HEK293 (cell line): ENCODE results near the gene EGFR.

Experiments
- CTCF ChIA-PET: fragments of 350-600 bp; formaldehyde crosslinking; extraction: SDS; loops from one replicate; lab custom pipeline; 2021; ENCODE audit warnings: antibody characterized with exemption; lab: Yijun Ruan, JAX
- POLR2A ChIA-PET: fragments of 300-600 bp; formaldehyde crosslinking; extraction: SDS; loops from one replicate; lab custom pipeline; 2020; ENCODE audit warnings: antibody characterized with exemption, inconsistent platforms; lab: Yijun Ruan, JAX
- H3K27ac ChIP-seq: fragments of 200-500 bp; sonication (Bioruptor generic); 2 replicates; pipeline ENCODE4 v1.5.1; 2014; ENCODE audit warnings: low read depth, low read length, control low read depth, inconsistent platforms; ENCODE audit errors: extremely low read depth
- H3K36me3 ChIP-seq, 2 experiments: fragments of 200-500 bp in 1 of 2; sonication (Bioruptor generic) in 1 of 2; 1 replicate in 1 of 2; 2 replicates in 1 of 2; pipeline ENCODE4 v1.5.1; 2014 to 2017; ENCODE audit warnings: inconsistent platforms in 2 of 2, low read length in 2 of 2; ENCODE audit not compliant: control insufficient read depth in 2 of 2, insufficient read depth in 1 of 2
- H3K4me1 ChIP-seq: fragments of 200-500 bp; sonication (Bioruptor generic); 2 replicates; pipeline ENCODE4 v1.5.1; 2014; ENCODE audit warnings: mild to moderate bottlenecking, low read length, inconsistent platforms; ENCODE audit not compliant: control insufficient read depth, insufficient read depth
- H3K4me3 ChIP-seq: 2 replicates; pipeline ENCODE4 v1.5.1; 2011; ENCODE audit warnings: low read depth, mild to moderate bottlenecking, control low read depth, low read length, moderate library complexity
- H3K9me3 ChIP-seq: fragments of 200-500 bp; sonication (Bioruptor generic); 2 replicates; pipeline ENCODE4 v1.5.1; 2014; ENCODE audit warnings: low read depth, low read length, inconsistent platforms; ENCODE audit not compliant: control insufficient read depth, insufficient read depth
- GLI4 ChIP-seq: fragments of 450-650 bp; formaldehyde crosslinking; IDR thresholded peaks from 2 replicates; pipeline ENCODE4 v1.5.1; 2016; ENCODE audit warnings: missing biosample characterization, missing genetic modification characterization
- GLIS1 ChIP-seq: fragments of 450-650 bp; formaldehyde crosslinking; IDR thresholded peaks from 2 replicates; pipeline ENCODE4 v1.5.1; 2016; ENCODE audit warnings: missing biosample characterization, missing genetic modification characterization
- KLF1 ChIP-seq: fragments of 450-650 bp; formaldehyde crosslinking; IDR thresholded peaks from 2 replicates; pipeline ENCODE4 v1.5.1; 2016; ENCODE audit warnings: missing biosample characterization, missing genetic modification characterization
- KLF8 ChIP-seq: fragments of 450-650 bp; formaldehyde crosslinking; IDR thresholded peaks from 2 replicates; pipeline ENCODE4 v1.5.1; 2016; ENCODE audit warnings: missing biosample characterization, missing genetic modification characterization
- MEIS1 ChIP-seq: sonication (generic); formaldehyde crosslinking; IDR thresholded peaks from 2 replicates; pipeline ENCODE4 v1.8.1; 2022; ENCODE audit warnings: missing genetic modification reagents, mild to moderate bottlenecking, borderline replicate concordance
- SCRT1 ChIP-seq: fragments of 450-650 bp; formaldehyde crosslinking; IDR thresholded peaks from 2 replicates; pipeline ENCODE4 v1.5.1; 2016; ENCODE audit warnings: missing biosample characterization, missing genetic modification characterization, borderline replicate concordance
- TRIM28 ChIP-seq: IDR thresholded peaks from 2 replicates; pipeline ENCODE4 v1.6.1; 2011; ENCODE audit warnings: low read length, control low read depth, borderline replicate concordance
- YY2 ChIP-seq: fragments of 450-650 bp; formaldehyde crosslinking; IDR thresholded peaks from 2 replicates; pipeline ENCODE4 v1.5.1; 2016; ENCODE audit warnings: missing biosample characterization, missing genetic modification characterization
- ZBTB8A ChIP-seq: fragments of 450-650 bp; formaldehyde crosslinking; IDR thresholded peaks from 2 replicates; pipeline ENCODE4 v1.5.1; 2016; ENCODE audit warnings: missing biosample characterization, missing genetic modification characterization
- ZFP37 ChIP-seq: fragments of 450-650 bp; formaldehyde crosslinking; IDR thresholded peaks from 2 replicates; pipeline ENCODE4 v1.5.1; 2016; ENCODE audit warnings: missing biosample characterization, missing genetic modification characterization
- ZIC2 ChIP-seq: fragments of 450-650 bp; formaldehyde crosslinking; IDR thresholded peaks from 2 replicates; pipeline ENCODE4 v1.5.1; 2016; ENCODE audit warnings: missing biosample characterization, missing genetic modification characterization
- ZNF138 ChIP-seq: fragments of 450-650 bp; formaldehyde crosslinking; IDR thresholded peaks from 2 replicates; pipeline ENCODE4 v1.5.1; 2016; ENCODE audit warnings: missing biosample characterization, missing genetic modification characterization, borderline replicate concordance
- ZNF174 ChIP-seq: fragments of 450-650 bp; formaldehyde crosslinking; IDR thresholded peaks from 2 replicates; pipeline ENCODE4 v1.5.0; 2017; ENCODE audit warnings: missing biosample characterization, mild to moderate bottlenecking, missing genetic modification characterization
- ZNF175 ChIP-seq: fragments of 450-650 bp; formaldehyde crosslinking; IDR thresholded peaks from 2 replicates; pipeline ENCODE4 v1.5.1; 2016; ENCODE audit warnings: missing biosample characterization, missing genetic modification characterization
- ZNF280C ChIP-seq: fragments of 450-650 bp; formaldehyde crosslinking; IDR thresholded peaks from 2 replicates; pipeline ENCODE4 v1.5.1; 2016; ENCODE audit warnings: missing biosample characterization, missing genetic modification characterization
- ZNF354C ChIP-seq: fragments of 450-650 bp; formaldehyde crosslinking; IDR thresholded peaks from 2 replicates; pipeline ENCODE4 v1.5.1; 2016; ENCODE audit warnings: missing biosample characterization, missing genetic modification characterization, low read depth, borderline replicate concordance
- ZNF366 ChIP-seq: fragments of 450-650 bp; formaldehyde crosslinking; conservative IDR thresholded peaks from 2 replicates; pipeline ENCODE4 v1.5.1; 2016; ENCODE audit warnings: missing biosample characterization, missing genetic modification characterization
- ZNF416 ChIP-seq: fragments of 450-650 bp; formaldehyde crosslinking; IDR thresholded peaks from 2 replicates; pipeline ENCODE4 v1.5.1; 2016; ENCODE audit warnings: missing biosample characterization, missing genetic modification characterization
- ZNF658 ChIP-seq: fragments of 450-650 bp; formaldehyde crosslinking; IDR thresholded peaks from 2 replicates; pipeline ENCODE4; 2016; ENCODE audit warnings: missing biosample characterization, missing genetic modification characterization
- ZSCAN23 ChIP-seq: fragments of 450-650 bp; formaldehyde crosslinking; IDR thresholded peaks from 2 replicates; pipeline ENCODE4 v1.5.1; 2016; ENCODE audit warnings: missing biosample characterization, missing genetic modification characterization
- TF ChIP-seq, protein P1 (sequence below): fragments of 450-650 bp; formaldehyde crosslinking; IDR thresholded peaks from 2 replicates; pipeline ENCODE4 v1.5.1; 2016; ENCODE audit warnings: missing biosample characterization, missing genetic modification characterization
- TF ChIP-seq, protein P2 (sequence below): fragments of 450-650 bp; formaldehyde crosslinking; IDR thresholded peaks from 2 replicates; pipeline ENCODE4 v1.5.1; 2016; ENCODE audit warnings: missing biosample characterization, missing genetic modification characterization

The EGFR gene

GRCh38 chr7:55120501-55121198 is 101.8 kb downstream of the EGFR start (continued):
- TF ChIP-seq ZNF280C (tag by site-specific recombination) (no peak), ZNF175 (no peak), GLIS1 (tag by site-specific recombination) (no peak), ZSCAN23 (tag by site-specific recombination) (no peak)
- TF ChIP-seq, all 188 proteins: peak for 0

DNA sequence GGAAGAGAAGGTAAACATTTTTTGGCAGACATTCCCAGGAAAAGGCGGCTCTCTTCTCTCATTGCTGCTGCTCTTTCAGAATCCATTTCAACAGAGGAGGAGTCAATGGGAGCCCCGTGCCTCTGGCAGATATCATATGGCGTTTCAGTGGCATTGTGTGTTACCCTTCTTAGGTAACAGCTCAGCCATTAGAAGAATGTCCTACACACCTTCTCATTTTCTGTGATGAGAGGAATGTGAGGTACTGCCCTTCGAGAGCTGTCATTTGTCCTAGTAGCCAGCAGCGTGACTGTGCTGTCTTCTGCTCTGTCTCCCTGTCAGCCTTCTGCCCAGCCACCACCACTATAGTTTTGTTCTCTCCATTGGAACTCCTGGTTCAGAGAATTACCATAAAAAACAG is 102.4 kb downstream of the EGFR start:
- POLR2A ChIA-PET = no interaction called here
- CTCF ChIA-PET = no interaction called here

DNA sequence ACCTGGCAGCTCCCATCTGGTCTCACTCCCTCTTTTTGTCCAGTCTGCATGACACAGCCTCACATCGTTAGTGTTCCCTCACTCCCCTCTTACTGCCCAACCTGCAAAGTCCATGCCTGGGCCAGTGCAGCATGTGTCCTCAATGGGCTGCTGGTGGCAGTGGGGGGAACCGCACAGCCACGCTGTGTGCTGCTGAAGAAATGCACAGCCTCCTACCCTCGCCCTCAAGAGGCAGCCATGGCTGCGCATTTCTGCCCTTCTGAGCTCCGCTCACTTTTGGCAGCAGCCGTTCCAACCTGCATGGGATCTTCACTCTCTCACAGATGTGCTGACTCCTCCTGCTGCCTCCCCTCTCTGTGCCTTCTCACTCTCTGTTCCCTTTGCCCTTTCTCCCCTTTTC is 103.4 kb downstream of the EGFR start:
- CTCF ChIA-PET = no interaction called here
- H3K4me3 ChIP-seq = no peak overlapping the region
- H3K9me3 ChIP-seq = no peaks in the 10 kb centered on the region
- TF ChIP-seq ZNF658 (tag by site-specific recombination) = no peak
- no peak for TF ChIP-seq ZNF416 (tag by site-specific recombination)
- TF ChIP-seq SCRT1 = no peak
- TF ChIP-seq YY2 (tag by site-specific recombination) = no peak
- TF ChIP-seq, protein P1, sequence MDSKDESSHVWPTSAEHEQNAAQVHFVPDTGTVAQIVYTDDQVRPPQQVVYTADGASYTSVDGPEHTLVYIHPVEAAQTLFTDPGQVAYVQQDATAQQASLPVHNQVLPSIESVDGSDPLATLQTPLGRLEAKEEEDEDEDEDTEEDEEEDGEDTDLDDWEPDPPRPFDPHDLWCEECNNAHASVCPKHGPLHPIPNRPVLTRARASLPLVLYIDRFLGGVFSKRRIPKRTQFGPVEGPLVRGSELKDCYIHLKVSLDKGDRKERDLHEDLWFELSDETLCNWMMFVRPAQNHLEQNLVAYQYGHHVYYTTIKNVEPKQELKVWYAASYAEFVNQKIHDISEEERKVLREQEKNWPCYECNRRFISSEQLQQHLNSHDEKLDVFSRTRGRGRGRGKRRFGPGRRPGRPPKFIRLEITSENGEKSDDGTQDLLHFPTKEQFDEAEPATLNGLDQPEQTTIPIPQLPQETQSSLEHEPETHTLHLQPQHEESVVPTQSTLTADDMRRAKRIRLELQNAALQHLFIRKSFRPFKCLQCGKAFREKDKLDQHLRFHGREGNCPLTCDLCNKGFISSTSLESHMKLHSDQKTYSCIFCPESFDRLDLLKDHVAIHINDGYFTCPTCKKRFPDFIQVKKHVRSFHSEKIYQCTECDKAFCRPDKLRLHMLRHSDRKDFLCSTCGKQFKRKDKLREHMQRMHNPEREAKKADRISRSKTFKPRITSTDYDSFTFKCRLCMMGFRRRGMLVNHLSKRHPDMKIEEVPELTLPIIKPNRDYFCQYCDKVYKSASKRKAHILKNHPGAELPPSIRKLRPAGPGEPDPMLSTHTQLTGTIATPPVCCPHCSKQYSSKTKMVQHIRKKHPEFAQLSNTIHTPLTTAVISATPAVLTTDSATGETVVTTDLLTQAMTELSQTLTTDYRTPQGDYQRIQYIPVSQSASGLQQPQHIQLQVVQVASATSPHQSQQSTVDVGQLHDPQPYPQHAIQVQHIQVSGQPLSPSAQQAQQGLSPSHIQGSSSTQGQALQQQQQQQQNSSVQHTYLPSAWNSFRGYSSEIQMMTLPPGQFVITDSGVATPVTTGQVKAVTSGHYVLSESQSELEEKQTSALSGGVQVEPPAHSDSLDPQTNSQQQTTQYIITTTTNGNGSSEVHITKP (tag by site-specific recombination) = no peak
- no peak for TF ChIP-seq KLF8 (tag by site-specific recombination)
- TF ChIP-seq ZNF174 (tag by site-specific recombination) = no peak
- TF ChIP-seq, protein P2, sequence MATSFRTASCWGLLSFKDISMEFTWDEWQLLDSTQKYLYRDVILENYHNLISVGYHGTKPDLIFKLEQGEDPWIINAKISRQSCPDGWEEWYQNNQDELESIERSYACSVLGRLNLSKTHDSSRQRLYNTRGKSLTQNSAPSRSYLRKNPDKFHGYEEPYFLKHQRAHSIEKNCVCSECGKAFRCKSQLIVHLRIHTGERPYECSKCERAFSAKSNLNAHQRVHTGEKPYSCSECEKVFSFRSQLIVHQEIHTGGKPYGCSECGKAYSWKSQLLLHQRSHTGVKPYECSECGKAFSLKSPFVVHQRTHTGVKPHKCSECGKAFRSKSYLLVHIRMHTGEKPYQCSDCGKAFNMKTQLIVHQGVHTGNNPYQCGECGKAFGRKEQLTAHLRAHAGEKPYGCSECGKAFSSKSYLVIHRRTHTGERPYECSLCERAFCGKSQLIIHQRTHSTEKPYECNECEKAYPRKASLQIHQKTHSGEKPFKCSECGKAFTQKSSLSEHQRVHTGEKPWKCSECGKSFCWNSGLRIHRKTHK (tag by site-specific recombination) = no peak
- no peak for TF ChIP-seq ZIC2 (tag by site-specific recombination)
- no peak for TF ChIP-seq TRIM28
- no peak for TF ChIP-seq ZBTB8A (tag by site-specific recombination)
- TF ChIP-seq GLI4 (tag by site-specific recombination) = no peak
- no peak for TF ChIP-seq ZNF366 (tag by site-specific recombination)
- H3K27ac ChIP-seq = no peak overlapping the region
- POLR2A ChIA-PET = interaction anchor here (0.5 kb wide), 1 partner anchor 160 kb away, joined by 3 read pairs; no protein-coding TSS in a partner anchor
- no peaks in the 10 kb centered on the region for H3K36me3 ChIP-seq
- H3K4me1 ChIP-seq = peaks cover 10% of the 10 kb centered on the region

More for the DNA sequence above, 102.4 kb downstream of the EGFR start:
- H3K27ac ChIP-seq = no peak overlapping the region
- H3K4me1 ChIP-seq = peaks cover 2% of the 10 kb centered on the region; the same call in 1 of the 2 replicates
- no peak overlapping the region for H3K4me3 ChIP-seq
- TF ChIP-seq ZNF354C (tag by site-specific recombination) = no peak
- no peak for TF ChIP-seq ZFP37 (tag by site-specific recombination)
- no peak for TF ChIP-seq KLF1 (tag by site-specific recombination)
- TF ChIP-seq ZNF138 (tag by site-specific recombination) = no peak
- TF ChIP-seq MEIS1 = no peak
- no peak for TF ChIP-seq ZNF658 (tag by site-specific recombination)
- H3K36me3 ChIP-seq = no peaks in the 10 kb centered on the region
- H3K9me3 ChIP-seq = no peaks in the 10 kb centered on the region
